ENCODE measurements around the gene QSOX2. TPM values are rescaled to one million over a fixed set of nuclear protein-coding genes. Genes with fewer than 3 reads are reported as not detected.

The QSOX2 gene
- total RNA-seq, 1 experiment from 2014 or later: 14.8 TPM

DNA sequence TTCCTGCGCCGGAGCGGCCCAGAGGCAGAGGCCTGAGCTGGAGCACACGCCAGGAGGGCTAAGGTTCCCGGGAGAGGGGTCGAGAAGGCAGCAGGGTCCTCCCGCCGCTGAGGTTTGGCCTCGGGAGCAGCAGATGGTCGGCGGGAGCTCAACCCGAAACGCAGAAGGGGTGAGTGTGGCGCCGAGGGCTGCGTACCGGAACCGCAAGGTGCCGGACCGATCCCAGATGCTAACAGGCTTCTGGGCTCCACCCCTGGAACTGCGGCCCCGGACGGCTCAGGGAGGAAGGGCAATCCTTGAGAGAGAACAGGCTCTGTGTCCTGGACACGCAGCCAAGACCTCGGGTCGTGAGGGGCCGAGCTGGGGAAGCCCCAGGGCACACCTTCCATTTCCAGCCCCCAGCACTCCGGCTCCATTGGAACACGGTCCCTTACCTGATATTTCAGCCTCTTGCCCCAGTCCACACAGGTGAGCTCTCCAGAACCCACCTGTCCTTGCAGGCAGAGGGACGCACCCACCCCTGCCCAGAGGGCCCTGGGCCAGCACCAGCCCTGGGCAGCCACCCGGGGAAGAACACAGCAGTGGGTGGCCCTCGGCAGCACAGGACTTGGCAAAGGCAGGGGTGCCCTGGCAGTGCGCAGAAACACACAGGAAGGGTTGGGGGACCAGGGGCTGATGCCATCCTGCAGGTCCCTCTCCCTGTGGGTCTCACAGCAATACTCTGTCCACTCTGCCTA, 42.0 kb downstream of the QSOX2 start:
- in situ Hi-C loops (cut with HindIII; ENCODE audit: low pct_unique_long_range_greater_than_20kb, low sequenced_read_pairs): no loop called here
- no peak for DNase-seq (ENCODE audit: low read depth, low spot score)

DNA sequence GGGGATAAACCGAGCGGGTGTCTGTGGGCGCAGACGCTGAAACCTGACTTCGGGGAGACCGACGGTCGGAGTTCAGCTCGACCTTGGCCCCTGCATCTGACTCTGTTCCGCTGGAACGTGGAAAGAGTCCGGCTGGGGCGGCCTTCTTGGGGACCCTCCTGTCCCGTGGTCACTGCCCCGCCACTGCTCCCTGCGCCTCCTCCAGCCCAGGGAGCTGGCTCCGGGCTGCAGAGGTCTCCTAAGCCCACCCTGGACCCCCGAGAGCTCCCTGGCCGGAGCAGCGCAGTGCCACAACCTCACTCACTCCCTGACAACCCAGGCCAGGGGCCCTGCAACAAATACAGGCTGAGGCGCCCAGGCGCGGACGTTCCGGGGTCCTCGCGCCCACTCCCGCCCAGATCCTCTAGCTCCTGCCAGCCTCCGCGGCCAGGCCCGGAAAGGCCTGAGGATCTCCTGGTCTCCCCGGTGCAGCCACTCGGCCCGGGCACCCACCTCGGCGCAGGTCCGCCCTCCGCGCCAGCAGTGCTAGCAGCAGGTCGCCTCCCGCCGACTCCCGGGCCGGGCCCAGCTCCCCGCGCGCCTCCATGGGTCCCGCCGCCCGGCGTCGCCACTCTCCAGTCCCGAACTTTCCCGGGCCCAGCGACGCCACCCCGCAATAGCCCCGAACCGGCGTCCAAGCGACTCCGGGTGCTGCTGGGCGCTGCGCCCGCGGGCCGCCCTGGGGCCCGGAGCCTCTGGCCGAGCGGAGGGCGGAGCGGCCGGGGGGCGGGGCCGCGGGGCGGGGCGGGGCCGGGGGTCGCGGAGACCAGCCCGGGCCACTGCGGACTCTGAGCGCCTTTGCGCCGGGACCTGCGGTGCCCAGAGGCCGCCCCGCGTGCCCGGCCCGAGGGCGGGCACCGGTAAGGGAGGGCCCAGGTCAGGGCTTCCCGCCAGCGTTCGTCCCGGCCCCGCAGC, 42.9 kb downstream of the QSOX2 start:
- no peak for DNase-seq (ENCODE audit: low read depth, low spot score)
- in situ Hi-C loops (cut with HindIII; ENCODE audit: low pct_unique_long_range_greater_than_20kb, low sequenced_read_pairs): no loop called here

DNA sequence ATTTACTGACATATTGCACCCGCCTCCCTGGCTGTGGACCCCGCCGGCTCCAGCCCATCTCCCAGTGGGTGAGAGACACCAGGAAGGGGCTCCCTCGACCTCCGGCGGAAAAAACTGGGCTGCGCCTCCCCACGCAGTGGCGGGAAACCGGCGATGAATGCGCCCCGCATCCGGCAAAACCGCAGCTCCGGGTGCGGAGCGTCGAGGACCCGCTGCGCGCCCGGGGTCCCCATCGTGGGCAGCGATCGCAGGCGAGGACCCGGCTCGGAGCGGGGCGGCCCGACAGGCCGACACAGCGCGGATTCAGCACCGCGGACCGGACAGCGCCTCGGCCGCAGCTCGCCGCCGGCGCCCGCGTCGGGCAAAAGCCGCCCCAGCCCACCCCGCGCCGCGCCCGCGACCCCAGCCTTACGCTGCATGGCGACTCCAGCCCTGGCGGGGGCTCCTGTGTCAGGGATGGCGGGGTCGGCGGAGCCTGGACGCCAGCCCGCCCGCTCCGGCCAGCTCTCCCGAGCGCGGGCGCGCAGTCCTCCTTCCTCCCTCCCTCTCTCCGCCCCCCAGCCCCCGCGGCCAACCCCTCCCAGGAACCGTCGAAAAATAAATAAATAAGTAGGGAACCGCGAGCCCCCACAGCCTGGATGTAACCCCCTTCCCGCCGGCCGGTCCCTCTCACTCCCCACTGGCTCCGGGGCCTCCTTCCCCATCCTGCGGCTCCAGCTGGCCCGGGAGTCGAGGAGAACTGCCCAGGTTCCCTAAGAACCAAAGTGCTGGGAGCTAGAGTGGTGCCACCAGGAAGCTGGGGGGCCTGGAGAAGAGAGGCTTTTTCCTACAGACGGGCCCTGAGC, 43.8 kb downstream of the QSOX2 start:
- in situ Hi-C loops (cut with HindIII; ENCODE audit: low pct_unique_long_range_greater_than_20kb, low sequenced_read_pairs): no loop called here
- no peak for DNase-seq (ENCODE audit: low read depth, low spot score)

DNA sequence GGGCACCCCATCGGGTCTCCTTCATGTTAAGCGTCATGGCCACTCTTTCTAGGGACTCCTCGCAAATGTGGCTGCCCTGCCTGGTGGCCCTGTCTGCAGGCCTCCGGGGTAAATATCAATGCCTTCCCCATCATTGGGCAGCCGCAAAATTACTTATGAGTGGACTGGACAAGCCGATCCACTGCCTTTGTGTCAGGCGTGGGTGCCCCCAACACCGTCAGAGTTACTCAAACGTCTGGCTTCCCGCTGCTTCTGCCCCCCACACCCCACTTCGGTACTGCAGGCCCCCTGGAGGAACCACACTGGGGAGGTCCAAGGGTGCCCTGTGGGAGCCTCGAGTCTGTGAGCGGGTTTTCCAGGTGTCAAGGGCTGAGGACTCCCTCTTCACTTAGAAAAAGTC, 44.4 kb downstream of the QSOX2 start:
- in situ Hi-C loops (cut with HindIII; ENCODE audit: low pct_unique_long_range_greater_than_20kb, low sequenced_read_pairs): no loop called here
- DNase-seq (ENCODE audit: low read depth, low spot score): no peak

DNA sequence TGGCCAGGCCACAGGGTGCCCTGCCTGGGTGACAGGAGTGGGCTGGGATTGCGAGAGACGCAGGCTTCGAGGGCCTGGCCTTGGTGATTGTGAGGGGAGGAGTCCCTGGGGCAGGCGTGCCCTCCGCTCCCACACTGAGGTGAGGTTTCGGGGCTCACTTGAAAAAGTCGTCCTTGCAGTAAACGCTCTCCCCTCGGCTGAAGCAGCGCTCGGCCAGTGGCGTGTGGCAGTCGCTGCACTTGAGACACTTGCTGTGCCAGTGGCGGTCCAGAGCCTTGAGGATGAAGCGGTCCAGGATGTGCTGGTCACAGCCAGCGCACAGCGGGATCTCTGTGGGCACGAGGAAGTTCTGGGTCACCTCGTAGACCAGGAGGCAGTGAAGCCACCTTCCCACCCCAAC, 45.2 kb downstream of the QSOX2 start:
- DNase-seq (ENCODE audit: low read depth, low spot score): no peak
- in situ Hi-C loops (cut with HindIII; ENCODE audit: low pct_unique_long_range_greater_than_20kb, low sequenced_read_pairs): no loop called here

DNA sequence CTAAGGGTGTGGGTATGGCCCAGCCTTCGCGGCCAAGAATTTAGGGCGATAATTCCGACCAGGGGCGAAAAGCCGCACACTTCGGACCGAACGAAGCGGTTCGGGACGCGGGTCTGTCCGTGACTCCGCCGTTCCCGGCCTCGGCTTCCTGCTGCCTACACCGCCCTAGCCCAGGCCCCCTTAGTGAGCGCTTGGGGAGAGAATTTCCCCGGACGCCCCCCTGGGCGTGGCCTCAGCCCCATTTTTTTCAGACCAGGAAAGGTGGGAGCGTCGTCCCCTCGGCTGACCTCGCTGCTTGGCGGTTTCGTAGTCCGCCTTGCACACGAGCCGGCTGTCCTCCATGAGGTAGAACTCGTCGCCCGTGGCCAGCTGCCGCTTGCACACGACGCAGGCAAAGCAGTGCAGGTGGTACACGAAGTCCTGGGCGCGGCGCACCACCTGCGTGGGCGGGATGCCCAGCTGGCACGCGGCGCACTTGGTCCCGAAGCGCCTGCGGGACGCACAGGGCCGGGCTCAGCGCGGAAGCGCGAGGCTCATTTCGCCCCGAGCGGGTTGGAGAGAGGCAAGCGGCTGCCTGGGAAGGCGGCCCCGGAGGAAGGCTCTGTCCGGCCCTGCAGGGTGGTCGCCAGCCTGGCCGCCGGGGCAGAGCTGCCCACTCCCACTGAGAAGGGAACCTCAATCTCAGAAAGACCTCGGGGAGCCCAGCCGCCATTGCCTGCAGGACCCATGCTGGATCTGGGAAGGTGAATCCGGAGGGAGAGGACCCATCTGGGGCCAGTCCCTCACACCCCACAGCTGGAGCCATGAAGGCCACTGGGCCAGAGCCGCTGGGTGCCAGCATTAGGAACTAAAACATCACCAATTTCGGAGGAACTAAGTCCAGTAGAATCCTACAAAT, 46.0 kb downstream of the QSOX2 start:
- in situ Hi-C loops (cut with HindIII; ENCODE audit: low pct_unique_long_range_greater_than_20kb, low sequenced_read_pairs): no loop called here
- DNase-seq (ENCODE audit: low read depth, low spot score): no peak

DNA sequence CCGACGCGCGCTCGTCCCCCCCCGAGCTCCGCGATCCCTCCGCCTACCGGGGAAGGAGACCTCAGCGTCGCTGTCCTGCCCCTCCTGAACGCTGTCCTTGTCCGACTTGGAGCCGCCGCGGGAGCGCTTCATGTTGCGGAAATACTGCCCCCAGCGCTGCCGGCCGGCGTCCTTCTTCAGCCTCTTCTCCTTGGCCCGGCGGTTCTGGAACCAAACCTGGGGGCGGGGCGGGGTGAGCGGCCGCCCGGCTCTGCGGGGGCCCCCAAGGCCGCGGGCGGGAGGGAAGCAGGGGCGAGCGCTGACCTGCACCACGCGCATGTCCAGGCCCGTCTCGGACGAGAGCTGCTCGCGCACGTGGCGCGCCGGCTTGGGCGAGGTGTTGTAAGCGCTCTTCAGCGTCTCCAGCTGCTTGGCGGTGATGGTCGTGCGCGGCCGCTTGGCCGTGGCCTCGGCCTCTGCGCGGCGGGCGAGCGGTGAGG, 47.0 kb downstream of the QSOX2 start:
- in situ Hi-C loops (cut with HindIII; ENCODE audit: low pct_unique_long_range_greater_than_20kb, low sequenced_read_pairs): no loop called here
- DNase-seq (ENCODE audit: low read depth, low spot score): no peak

DNA sequence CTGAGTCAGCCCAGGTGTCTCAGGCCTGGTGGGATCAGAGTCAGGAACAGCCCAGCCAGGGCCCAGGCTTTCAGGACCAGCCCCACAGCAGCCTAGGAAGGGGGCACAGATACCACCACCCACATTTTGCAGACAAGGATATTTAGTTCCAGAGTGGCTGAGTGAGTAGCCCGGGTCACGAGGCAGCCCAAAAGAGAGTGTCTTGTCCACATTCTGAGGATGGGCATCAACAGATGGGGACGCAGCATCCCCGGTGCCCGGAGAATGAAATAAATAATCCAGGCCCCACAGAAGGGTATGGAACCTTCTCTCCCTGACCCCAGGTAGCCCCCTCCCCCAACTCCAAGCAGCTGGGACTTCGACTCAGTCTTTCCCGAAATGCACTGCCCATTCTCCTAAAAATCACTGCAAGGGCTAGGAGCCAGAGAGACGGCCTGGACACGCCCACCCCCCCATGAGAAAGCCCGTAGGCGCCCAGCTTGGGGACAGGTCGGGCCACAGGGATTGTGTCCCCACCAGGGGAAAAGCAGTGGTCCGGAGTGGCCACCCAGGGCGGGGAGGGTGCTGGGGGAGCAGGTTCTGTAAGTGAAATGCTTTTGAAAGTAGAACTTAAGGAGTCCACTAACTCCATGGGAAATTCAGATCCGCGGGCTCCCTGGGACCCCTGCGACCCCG, 47.5 kb downstream of the QSOX2 start:
- in situ Hi-C loops (cut with HindIII; ENCODE audit: low pct_unique_long_range_greater_than_20kb, low sequenced_read_pairs): no loop called here
- no peak for DNase-seq (ENCODE audit: low read depth, low spot score)

DNA sequence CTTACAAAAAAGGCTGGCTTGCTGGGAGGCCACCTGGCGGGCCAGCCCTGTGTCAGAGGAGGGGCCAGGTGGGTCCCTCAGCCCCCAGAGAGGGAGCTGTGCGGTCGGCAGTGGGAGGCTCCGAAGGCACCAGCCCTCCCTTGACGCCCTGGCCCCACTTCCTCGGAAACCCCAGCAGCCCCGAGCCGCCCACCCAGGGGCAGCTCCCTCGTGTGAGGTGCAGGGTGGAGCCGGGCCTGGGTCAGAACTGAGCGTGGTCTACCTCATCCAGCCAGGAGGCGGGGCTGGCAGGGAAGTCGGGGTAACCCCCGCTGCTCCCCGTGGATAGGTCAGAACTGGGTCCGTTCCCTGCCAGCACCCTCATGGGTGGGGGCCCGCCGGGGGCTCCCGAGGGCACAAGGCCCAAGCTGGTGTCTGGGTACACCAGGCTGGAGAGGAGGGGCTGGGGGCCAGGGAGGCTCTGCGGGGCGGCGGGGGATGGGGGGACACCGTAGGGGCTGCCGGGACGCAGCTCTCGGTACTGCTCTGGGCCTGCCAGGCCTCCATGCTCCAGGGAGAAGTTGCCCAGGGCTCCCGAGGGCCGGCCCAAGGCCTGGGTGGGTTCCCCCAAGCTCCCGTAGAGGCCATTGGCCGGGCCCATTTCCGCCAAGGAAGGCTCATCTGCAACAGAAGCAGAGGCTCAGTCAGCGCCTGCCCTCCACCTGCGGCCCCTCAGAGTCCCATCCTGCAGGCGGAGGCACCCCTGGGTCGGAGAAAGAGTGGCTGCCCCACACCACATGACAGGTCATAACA, 48.3 kb downstream of the QSOX2 start:
- in situ Hi-C loops (cut with HindIII; ENCODE audit: low pct_unique_long_range_greater_than_20kb, low sequenced_read_pairs): no loop called here
- DNase-seq (ENCODE audit: low read depth, low spot score): no peak

DNA sequence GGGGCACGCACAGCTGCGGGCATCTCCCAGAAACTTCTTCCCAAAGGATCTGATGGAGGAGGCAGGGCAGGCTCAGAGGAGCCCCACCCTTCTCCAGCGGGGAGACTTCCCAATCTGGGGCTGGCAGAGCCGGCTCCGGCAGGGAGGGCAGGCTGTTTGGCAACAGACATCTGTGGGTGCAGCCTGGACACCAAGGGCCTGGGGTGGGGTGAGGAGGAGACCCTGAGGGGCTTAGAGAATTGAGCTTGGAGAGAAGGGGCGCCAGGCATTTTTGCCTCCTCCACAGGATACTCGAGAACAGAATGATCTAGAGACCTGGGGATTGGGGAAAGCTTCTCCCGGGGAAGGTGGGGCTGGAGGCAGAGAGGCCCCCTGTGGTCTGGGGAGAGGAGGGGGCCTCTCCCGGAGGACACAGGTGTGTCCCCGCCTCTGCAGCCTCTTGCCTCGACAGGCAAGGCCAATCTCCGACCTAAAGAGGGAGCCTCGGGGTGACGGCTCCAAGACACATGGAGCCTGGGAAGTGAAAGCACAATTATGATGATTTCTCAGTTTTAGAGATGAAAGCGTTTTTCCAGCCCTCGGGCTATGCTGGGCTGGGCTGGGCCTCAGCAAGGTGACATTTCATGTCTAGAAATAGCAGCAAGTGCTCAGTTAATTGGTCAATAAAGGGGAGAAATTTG, 49.1 kb downstream of the QSOX2 start:
- in situ Hi-C loops (cut with HindIII; ENCODE audit: low pct_unique_long_range_greater_than_20kb, low sequenced_read_pairs): no loop called here
- DNase-seq (ENCODE audit: low read depth, low spot score): no peak

DNA sequence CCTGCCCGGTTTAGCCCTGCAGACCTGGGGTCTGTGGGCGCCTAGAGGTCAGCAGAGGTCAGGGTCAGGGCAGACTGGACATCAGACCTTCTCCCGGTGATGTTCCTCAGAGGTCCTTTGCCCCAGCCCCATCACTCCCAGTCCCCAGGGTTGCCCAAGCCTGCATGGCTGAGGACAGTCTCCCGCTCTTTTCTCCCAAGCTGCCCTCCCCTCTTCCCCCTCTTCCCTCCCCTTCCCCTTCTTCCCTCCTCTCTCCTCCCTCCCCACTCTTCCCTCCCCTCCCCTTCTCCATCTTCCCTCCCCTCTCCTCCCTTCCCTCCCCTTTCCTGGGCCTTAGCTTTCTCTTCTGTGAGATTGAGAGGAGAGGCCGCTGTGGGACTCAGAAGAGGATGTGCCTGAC, 51.1 kb downstream of the QSOX2 start:
- in situ Hi-C loops (cut with HindIII; ENCODE audit: low pct_unique_long_range_greater_than_20kb, low sequenced_read_pairs): no loop called here
- no peak for DNase-seq (ENCODE audit: low read depth, low spot score)

DNA sequence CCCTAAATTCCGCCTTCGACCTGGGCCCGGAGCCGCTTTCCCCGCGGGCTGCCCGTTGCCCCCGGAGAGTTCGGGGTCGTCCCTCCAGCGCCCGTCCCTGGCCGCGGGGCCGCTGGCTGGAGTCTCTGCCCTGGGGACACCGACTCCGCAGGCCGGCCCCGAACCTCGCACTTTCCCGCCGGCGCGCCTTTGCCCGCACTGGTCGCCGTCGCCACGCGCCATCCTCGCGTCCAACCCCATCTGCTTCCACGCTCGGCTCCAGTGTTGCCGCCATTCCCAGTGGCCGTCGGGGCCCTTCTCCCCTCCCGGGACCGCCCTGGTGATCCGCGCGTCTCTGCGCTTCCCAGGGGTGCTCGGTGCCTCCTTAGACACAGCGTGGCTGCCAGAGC, 51.7 kb downstream of the QSOX2 start:
- DNase-seq (ENCODE audit: low read depth, low spot score): no peak
- in situ Hi-C loops (cut with HindIII; ENCODE audit: low pct_unique_long_range_greater_than_20kb, low sequenced_read_pairs): no loop called here

DNA sequence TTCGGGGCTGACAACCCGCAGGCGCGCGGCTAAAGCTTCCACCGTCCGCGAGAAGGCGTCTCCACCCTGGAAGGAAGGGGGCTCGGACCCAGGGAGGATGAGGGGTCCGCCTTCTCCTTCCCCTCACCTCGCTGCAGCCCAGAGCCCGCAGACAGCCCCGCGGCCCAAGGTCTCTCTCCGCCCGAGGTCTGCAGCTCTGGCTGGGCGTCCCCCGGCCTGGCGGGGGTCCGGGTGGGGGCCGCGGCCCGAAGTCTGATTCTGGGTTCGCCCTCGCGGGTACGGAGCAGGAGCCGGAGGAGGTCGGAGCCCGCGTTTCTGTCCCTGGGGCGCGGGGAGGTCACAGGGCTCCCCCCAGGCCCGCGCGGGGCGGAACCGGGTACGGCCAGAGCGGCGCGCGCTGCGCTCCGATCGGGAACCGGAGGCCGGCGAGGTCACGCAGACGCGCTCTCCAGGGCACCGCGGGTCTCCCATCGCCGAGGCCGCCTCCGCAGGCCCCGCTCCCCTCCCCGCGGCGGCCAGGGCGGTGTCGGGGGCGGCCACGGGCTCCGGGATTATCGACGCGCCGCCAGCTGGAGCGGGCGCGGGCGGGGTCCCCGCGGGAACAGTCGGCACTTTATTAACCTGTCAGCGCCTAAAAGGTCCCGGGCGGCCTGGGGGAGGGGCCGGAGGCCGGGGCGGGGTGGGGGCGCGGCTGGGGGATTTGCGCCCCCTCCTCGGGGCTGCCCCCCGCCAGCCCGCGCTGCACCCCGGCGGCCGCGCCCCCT, 52.3 kb downstream of the QSOX2 start:
- in situ Hi-C loops (cut with HindIII; ENCODE audit: low pct_unique_long_range_greater_than_20kb, low sequenced_read_pairs): no loop called here

DNA sequence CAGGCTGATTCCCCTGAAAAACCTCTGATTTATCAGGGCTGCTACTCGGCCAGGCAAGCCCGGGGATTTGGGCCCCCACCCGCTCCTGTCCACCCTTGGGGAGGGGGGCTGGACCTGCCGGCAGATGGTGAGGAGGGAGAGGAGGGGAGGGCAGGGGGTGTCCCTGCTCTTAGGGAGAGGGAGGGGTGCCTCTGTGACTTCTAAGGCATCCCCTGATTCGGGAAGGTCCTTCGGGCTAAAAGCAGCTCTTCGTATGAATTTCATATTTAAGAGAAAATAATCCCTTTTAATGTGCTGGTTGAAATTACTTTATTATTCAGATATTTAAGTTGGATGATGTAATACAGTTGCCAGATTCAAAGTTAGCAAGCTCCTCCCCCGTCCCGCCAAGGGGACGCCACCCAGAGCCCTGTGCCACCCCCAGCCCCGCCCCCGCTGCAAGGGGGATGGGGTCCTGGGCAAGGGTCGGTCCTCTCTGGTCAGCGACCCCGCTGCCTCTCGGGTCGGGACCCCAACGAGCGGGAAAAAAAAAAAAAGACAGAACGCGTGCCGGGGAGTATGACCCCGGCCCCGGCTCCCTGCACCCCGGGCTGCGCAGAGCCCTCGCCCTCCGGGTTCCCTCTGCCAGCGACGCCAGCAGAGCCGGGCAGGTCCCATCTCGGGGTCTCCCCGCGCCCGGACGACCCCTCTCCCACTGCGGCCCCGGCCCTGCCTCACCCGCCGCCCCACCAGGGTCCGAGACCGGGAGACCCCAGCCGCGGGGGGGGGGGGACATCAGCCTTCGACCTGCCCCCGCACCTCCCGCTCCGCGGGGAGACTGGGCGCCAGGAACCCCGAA, 53.1 kb downstream of the QSOX2 start:
- DNase-seq (ENCODE audit: low read depth, low spot score): no peak
- in situ Hi-C loops (cut with HindIII; ENCODE audit: low pct_unique_long_range_greater_than_20kb, low sequenced_read_pairs): no loop called here

More for the DNA sequence above, 52.3 kb downstream of the QSOX2 start:
- DNase-seq (ENCODE audit: low read depth, low spot score): no peak

Measured in SK-MEL-5 (cell line).